Fibroblast of mammary gland (primary cell): ENCODE data around the gene SLC25A30.
A peak's percentile ranks its signal among the peaks of the same experiment; 100 is the strongest.

Experiments
- DNase-seq: peaks from one replicate; pipeline ENCODE4 v3.0.0-alpha.2; 2010; ENCODE audit warnings: low read depth
- H3K4me3 ChIP-seq: 2 replicates; pipeline ENCODE4 v1.5.1; 2011; ENCODE audit warnings: low read depth, mild to moderate bottlenecking, low read length, moderate library complexity; ENCODE audit not compliant: control insufficient read depth
- CTCF ChIP-seq: conservative IDR thresholded peaks from 2 replicates; pipeline ENCODE4 v1.5.1; 2011; ENCODE audit warnings: low read depth, low read length, inconsistent platforms; ENCODE audit not compliant: control insufficient read depth, insufficient read depth

SLC25A30 gene

GRCh38 chr13:45451282-45451681 is 33.1 kb upstream of the SLC25A30 start:
- no peak overlapping the region for H3K4me3 ChIP-seq
- no peak for TF ChIP-seq CTCF
- no peak for DNase-seq

GRCh38 chr13:45448965-45449559 is 30.9 kb upstream of the SLC25A30 start:
- DNase-seq = no peak
- no peak for TF ChIP-seq CTCF
- no peak overlapping the region for H3K4me3 ChIP-seq

GRCh38 chr13:45447050-45447661 is 29.0 kb upstream of the SLC25A30 start:
- no peak overlapping the region for H3K4me3 ChIP-seq
- DNase-seq = no peak
- TF ChIP-seq CTCF = no peak

GRCh38 chr13:45446181-45446580 is 28.0 kb upstream of the SLC25A30 start:
- peak; percentile 70 for DNase-seq
- no peak overlapping the region for H3K4me3 ChIP-seq
- no peak for TF ChIP-seq CTCF

DNA sequence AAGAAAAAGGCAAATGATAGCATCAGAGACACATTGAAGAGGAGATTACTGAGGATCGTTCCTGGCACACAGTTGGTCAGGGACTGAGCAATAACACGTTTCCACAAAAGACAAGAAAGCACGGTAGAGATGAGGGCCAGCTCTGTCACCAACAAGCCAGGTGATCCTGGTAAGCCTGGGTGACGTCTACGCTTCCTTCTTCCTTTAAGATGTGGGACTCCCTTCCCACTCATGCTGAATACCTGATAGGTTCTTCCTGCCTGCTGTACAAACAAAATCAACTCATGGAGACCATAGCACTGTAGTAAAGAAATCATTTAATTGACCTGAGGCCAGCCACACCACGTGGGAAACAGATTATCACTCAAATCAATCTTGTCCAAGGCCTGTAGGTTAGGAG is 26.9 kb upstream of the SLC25A30 start:
- no peak overlapping the region for H3K4me3 ChIP-seq
- no peak for TF ChIP-seq CTCF
- no peak for DNase-seq

DNA sequence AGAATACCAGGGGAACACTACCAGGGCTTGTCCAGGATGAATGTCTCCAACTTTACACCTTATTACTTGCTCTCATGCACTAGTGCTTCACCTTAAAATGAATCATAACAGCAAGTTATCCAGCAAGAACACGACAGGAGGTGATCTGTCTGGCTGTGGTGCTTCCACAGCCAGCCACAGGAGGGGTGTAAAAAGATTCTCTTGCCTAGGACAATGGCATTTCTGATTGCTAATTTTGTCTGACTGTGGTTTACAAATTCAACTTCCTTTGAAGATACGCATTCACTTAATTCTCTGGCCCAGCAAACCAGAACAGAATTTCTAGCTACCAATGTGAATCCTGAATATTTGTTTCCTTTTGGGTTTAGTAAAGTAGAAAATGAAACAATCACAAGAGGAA is 23.5 kb upstream of the SLC25A30 start:
- H3K4me3 ChIP-seq = no peak overlapping the region
- peak; percentile 28 for TF ChIP-seq CTCF
- DNase-seq = peak; percentile 21
